ENCODE data around the gene SNX24. TPM values are rescaled to one million over a fixed set of nuclear protein-coding genes. Genes with fewer than 3 reads are reported as not detected.

Gene SNX24
- polyA plus RNA-seq, 2 of the 4 experiments (the other 2 are of a cell fraction): 20.4 to 22.4 TPM

DNA sequence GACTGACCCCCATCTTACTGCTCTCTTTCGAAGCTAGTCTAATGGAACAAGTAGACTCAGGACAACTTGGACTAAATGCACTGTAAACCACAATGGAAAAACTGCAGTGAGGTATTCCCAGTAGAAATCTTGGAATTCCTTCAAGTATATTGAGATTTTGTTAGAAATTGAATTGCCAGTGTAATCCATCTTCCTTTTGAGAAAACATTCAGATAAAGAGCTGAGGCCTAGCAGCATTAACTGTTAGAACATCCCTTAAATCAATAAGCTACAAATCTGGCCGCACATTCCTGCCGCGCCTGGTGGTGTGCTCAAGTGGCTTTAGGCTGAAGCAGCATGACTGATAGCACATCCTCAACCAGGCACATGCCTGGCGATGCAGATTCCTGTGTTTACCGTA is 161.8 kb downstream of the SNX24 start:
- ATAC-seq: no peak
- POLR2A ChIA-PET: no interaction called here

DNA sequence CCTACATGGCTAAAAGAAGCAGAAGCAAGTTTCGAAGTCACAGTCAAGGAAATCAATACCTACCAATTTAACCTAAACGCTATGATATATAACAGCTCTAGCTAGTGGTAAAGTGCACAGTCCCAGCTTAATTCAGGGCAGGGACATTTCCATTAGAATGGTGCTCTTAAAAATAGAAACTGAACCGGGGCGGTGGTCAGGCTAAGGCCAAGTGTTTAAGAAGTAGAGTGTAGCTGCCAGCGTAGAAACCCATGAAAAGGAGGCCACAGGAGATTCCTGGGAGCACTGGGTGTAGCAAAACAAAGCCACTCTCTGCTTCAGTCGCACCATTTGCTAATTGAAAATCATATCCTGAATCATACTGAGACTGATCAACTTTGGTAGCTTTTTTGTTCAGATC is 162.3 kb downstream of the SNX24 start:
- no peak for ATAC-seq
- POLR2A ChIA-PET: no interaction called here
- CTCF ChIA-PET: interaction anchor here (1.4 kb wide), 1 partner anchor 7 kb away, joined by 3 read pairs; no protein-coding TSS in a partner anchor
- Histone ChIP-seq H3K4me2 (no peak overlapping the region), H3K4me1 (no peaks in the 10 kb centered on the region), H3K4me3 (no peak overlapping the region), H3K9me3 (no peaks in the 10 kb centered on the region), H3K27ac (no peak overlapping the region)
- no peak for FAIRE-seq
- TF ChIP-seq ZFP36 (IDR thresholded peaks at IDR 0.05; ENCODE audit: borderline replicate concordance, partially characterized antibody) (no peak), RNF2 (IDR thresholded peaks at IDR 0.05; ENCODE audit: borderline replicate concordance, low read depth) (no peak), HOXB13 (CRISPR knock-in tag; IDR thresholded peaks at IDR 0.05; ENCODE audit: low read depth) (no peak), FOSB (CRISPR knock-in tag; IDR thresholded peaks at IDR 0.05) (no peak), BCL3 (IDR thresholded peaks at IDR 0.05) (no peak), MYC (IDR thresholded peaks at IDR 0.05; ENCODE audit: borderline replicate concordance, low read length) (no peak), CBX2 (IDR thresholded peaks at IDR 0.05; ENCODE audit: borderline replicate concordance, low read depth) (no peak), EP300 (IDR thresholded peaks at IDR 0.05) (no peak), RFX5 (IDR thresholded peaks at IDR 0.05) (no peak), MAZ (IDR thresholded peaks at IDR 0.05; ENCODE audit: borderline replicate concordance, low read depth, low read length) (no peak), HES2 (IDR thresholded peaks at IDR 0.05) (no peak), TP53 (CRISPR knock-in tag; IDR thresholded peaks at IDR 0.05) (no peak)
- WGBS (ENCODE audit: missing lambda C conversion rate): 93% methylated on average over 6 of the region's 6 CpGs
- no peak for DNase-seq (ENCODE audit: low read depth in 1 of 2, low spot score in 1 of 2)

More for the DNA sequence above, 161.8 kb downstream of the SNX24 start:
- no peak for TF ChIP-seq ZSCAN20 (CRISPR knock-in tag; IDR thresholded peaks at IDR 0.05)
- H3K9me3 ChIP-seq: no peaks in the 10 kb centered on the region
- no peak overlapping the region for H3K27ac ChIP-seq
- no peak overlapping the region for H3K4me2 ChIP-seq
- DNase-seq (ENCODE audit: low read depth in 1 of 2, low spot score in 1 of 2) (no peak), FAIRE-seq (no peak)
- H3K4me3 ChIP-seq: no peak overlapping the region
- H3K4me1 ChIP-seq: no peaks in the 10 kb centered on the region
- 94% methylated on average over 6 of the region's 6 CpGs for WGBS (ENCODE audit: missing lambda C conversion rate)
- CTCF ChIA-PET: no interaction called here

GRCh38 chr5:123012321-123012720 is 166.9 kb downstream of the SNX24 start:
- FAIRE-seq (no peak), DNase-seq (ENCODE audit: low read depth in 1 of 2, low spot score in 1 of 2) (no peak), ATAC-seq (no peak)
- Histone ChIP-seq H3K4me2 (no peak overlapping the region), H3K4me3 (no peak overlapping the region), H3K27ac (no peak overlapping the region), H3K4me1 (0 out of 3 replicates have a peak, but pooled peaks cover 4% of the 10 kb centered on the region), H3K9me3 (0 out of 3 replicates have a peak, but pooled peaks cover 9% of the 10 kb centered on the region)
- POLR2A ChIA-PET: no interaction called here
- 93% methylated on average over 1 of the region's 1 CpG for WGBS (ENCODE audit: missing lambda C conversion rate)
- no peak for TF ChIP-seq FOXS1 (CRISPR knock-in tag; IDR thresholded peaks at IDR 0.05)
- no peak for TF ChIP-seq RNF2 (IDR thresholded peaks at IDR 0.05; ENCODE audit: borderline replicate concordance, low read depth)
- no peak for TF ChIP-seq CHD4 (IDR thresholded peaks at IDR 0.05; ENCODE audit: borderline replicate concordance)
- TF ChIP-seq RARB (CRISPR knock-in tag; IDR thresholded peaks at IDR 0.05): no peak
- CTCF ChIA-PET: no interaction called here

- TF ChIP-seq FOSB (CRISPR knock-in tag; IDR thresholded peaks at IDR 0.05) (no peak), CEBPB (IDR thresholded peaks at IDR 0.05) (no peak), ZSCAN20 (CRISPR knock-in tag; IDR thresholded peaks at IDR 0.05) (no peak), CBX2 (IDR thresholded peaks at IDR 0.05; ENCODE audit: borderline replicate concordance, low read depth) (no peak), KDM5A (IDR thresholded peaks at IDR 0.05) (no peak), POLR2AphosphoS2 (conservative IDR thresholded peaks at IDR 0.05; ENCODE audit: low read length) (no peak), NPAS2 (CRISPR knock-in tag; IDR thresholded peaks at IDR 0.05; ENCODE audit: borderline replicate concordance) (no peak), NR3C1 (IDR thresholded peaks at IDR 0.05) (no peak), CHD4 (IDR thresholded peaks at IDR 0.05; ENCODE audit: borderline replicate concordance) (no peak), EHF (CRISPR knock-in tag; IDR thresholded peaks at IDR 0.05) (no peak), ZNF302 (CRISPR knock-in tag; IDR thresholded peaks at IDR 0.05) (no peak), MAZ (IDR thresholded peaks at IDR 0.05; ENCODE audit: borderline replicate concordance, low read depth, low read length) (no peak), RNF2 (IDR thresholded peaks at IDR 0.05; ENCODE audit: borderline replicate concordance, low read depth) (no peak), HDAC2 (IDR thresholded peaks at IDR 0.05) (no peak), RARB (CRISPR knock-in tag; IDR thresholded peaks at IDR 0.05) (no peak)
- ATAC-seq: no peak
- H3K27ac ChIP-seq: no peak overlapping the region
- ChIA-PET CTCF (interaction anchor here (1.5 kb wide), 1 partner anchor 17 kb away, joined by 3 read pairs; no protein-coding TSS in a partner anchor), POLR2A (no interaction called here)
- H3K4me3 ChIP-seq: no peak overlapping the region
- FAIRE-seq: no peak
- DNase-seq (ENCODE audit: low read depth in 1 of 2, low spot score in 1 of 2): no peak
- H3K4me1 ChIP-seq: 0 out of 3 replicates have a peak, but pooled peaks cover 4% of the 10 kb centered on the region
- H3K9me3 ChIP-seq: 0 out of 3 replicates have a peak, but pooled peaks cover 9% of the 10 kb centered on the region
- 81% methylated on average over 1 of the region's 1 CpG for WGBS (ENCODE audit: missing lambda C conversion rate)
- H3K4me2 ChIP-seq: no peak overlapping the region
Observed at GRCh38 chr5:123014689-123015088, 169.3 kb downstream of the SNX24 start.
